GM21390 (cell line): Measurements from ENCODE around the gene OR10R2.
"Not testable (repeated sequence)": the region's sequence is repeated elsewhere in the genome, so short reads cannot be mapped to it uniquely, and the experiment has no call there.

ENCODE experiments used
- ATAC-seq: cut with Tn5 transposase; IDR thresholded peaks from one replicate; pipeline ENCODE4 v1.9.1; 2021; ENCODE audit not compliant: unreplicated experiment

OR10R2 gene, protein sequence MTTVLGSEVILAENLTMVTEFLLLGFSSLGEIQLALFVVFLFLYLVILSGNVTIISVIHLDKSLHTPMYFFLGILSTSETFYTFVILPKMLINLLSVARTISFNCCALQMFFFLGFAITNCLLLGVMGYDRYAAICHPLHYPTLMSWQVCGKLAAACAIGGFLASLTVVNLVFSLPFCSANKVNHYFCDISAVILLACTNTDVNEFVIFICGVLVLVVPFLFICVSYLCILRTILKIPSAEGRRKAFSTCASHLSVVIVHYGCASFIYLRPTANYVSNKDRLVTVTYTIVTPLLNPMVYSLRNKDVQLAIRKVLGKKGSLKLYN

GRCh38 chr1:158471920-158472319, at the start of gene OR10R2:
OR10R2 (plus strand) TSS chr1:158472220; CDS start chr1:158472326, 106 bp downstream.
- no peak for ATAC-seq

DNA sequence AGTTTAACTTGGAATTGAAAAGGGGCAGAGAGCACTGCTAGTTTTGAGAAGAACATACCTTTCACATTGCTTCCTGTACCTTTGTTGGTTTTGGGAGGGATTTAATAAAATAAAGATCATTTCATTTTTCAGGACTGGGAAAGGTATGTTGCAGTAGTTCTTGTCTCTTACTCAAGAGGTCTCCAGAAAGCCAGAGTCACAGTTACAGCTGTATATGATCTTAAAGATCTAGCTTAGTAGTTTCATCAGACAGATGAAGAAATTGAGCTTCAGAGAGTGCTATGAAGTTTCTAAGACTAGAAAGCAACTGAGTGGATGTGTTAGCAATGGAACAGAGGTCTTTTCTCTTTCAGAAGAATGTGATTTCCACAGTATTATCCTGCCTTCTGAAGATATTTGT, 47.0 kb upstream of the OR10R2 start:
- no peak for ATAC-seq

DNA sequence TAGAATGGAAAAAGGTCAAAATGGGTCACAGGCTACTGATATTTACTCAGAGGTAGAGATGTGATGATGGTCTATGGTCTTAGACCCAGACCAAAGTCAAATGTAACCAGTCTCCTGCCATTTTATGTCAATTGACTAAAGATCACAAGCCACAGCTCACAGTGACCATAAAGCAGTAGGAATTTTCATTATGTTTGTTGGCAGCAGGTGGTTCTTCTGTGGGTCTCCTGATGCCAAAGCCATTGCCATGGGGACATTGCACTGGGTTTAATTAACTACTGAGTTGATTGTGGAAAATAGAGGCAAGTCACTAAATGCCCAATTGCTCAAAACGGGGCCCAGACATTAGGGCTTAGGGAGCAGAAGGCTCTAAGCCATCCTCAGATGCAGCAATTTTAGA, 45.9 kb upstream of the OR10R2 start, which contains the start of gene OR10K2:
Gene OR10K2, minus strand, starts transcription at position 101 of the 400 bp plus-strand sequence. CDS start 5,371 bp downstream, outside the sequence.
- no peak for ATAC-seq

- ATAC-seq = not testable (repeated sequence)
Measured at GRCh38 chr1:158430163-158430562, 41.9 kb upstream of the OR10R2 start.

DNA sequence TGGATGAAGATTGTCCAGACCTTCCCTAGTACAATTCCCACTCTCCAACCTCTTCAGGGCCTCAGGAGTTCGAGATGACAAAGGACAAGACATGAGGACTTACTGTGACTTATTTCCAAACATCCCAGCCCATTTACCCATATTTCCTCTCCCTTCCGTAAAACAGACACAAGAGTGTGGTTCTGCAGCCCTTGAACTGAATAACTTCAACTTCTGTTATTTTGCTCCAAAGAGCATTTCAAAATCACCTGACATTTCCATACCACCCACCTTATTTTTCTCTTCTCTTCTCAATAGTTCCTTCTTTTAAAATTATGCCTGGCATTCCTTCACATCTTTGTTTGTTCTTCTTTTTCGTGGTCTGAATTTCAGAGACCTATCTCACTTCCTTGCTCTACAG, 37.3 kb upstream of the OR10R2 start:
- no peak for ATAC-seq

- ATAC-seq = no peak
Measured at GRCh38 chr1:158445376-158445775, 26.6 kb upstream of the OR10R2 start.

DNA sequence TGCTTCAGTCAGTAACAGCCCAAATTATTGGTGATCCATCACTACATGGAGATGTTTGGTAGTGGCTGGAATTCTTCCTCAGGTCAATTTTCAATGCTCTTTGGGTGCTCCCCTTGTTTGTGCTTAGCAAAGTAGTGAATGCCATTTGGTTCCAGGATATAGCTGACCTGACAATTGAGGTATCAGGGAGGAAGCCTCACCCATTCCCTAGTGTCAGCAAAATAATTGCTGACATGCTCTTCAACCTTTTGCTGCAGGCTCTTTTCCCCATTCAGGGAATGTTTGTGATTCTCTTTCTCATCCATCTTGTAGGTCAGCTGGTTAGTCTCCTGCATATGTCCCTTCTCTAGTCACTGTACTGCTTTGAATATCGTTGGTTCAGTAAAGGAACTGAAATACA, 17.5 kb upstream of the OR10R2 start:
- ATAC-seq = no peak

DNA sequence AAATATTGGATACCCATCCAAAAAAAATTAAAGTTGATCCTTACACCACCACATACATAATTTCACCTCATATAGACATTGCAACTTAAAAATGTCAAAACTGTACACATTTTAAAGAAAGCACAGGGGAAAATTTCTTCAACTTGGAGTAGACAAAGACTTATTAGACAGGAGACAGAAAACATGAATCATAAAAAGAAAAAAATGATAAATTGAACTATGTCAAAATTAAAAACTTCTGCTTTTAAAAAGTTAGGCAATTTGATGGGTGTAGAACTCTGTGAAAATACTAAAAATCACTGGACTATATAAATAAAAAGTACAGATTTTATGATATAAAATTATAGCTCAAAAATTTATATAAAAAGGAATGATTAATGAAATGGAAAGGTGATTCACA, 14.8 kb upstream of the OR10R2 start:
- no peak for ATAC-seq

- ATAC-seq = no peak
Measured at GRCh38 chr1:158458263-158458662, 13.8 kb upstream of the OR10R2 start.

DNA sequence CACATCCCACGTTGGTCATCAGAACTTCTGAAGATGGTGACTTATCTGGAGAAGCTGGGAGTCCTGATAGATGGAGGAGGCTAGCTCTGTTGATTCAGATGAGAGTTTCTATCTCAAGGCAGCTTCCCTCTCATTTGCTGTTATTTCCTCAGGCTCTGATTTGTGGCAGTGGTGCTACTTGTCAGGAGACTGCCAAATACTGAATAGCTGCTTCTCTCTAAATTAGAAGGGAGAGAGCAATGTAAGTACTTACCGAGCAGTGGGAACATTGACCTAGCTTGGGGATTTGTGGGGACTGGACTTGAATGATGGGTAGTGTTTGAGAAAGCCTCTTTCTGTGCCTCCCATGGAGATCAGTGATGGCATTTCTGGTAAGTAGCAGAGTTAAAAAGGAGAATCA, 10.5 kb upstream of the OR10R2 start, which contains the start of gene OR10K1:
Gene OR10K1, plus strand, starts transcription at position 301 of the 400 bp plus-strand sequence. CDS start 3,728 bp downstream, outside the sequence.
- no peak for ATAC-seq

GRCh38 chr1:158485455-158485854, 13.4 kb downstream of the OR10R2 start:
- no peak for ATAC-seq

DNA sequence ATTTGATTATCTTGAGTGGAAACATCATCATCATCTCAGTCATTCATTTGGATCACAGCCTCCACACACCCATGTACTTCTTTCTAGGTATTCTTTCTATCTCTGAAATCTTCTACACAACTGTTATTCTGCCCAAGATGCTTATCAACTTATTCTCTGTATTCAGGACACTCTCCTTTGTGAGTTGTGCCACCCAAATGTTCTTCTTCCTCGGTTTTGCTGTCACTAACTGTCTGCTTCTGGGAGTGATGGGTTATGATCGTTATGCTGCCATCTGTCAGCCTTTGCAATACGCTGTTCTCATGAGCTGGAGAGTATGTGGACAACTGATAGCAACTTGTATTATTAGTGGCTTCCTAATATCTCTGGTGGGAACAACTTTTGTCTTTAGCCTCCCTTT, 19.3 kb downstream of the OR10R2 start:
- no peak for ATAC-seq

DNA sequence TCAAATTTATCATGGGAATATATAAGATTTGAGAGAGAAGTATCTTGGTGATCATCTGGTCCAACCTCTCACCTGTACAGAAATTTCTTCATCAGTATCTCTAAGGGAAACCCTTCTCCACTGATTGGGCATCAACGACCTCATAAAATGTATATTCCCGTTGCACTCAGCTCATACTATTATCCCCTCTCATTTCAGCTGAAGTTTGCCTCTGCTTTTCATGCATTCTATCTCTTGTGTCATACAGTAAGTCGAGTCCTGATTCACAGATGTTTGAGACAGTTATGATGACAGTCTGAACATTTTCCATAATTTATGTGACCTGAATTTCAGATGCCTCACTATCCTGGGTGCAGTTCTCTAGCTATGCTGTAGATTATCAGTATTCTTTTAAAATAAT, 21.0 kb downstream of the OR10R2 start:
- ATAC-seq = no peak

DNA sequence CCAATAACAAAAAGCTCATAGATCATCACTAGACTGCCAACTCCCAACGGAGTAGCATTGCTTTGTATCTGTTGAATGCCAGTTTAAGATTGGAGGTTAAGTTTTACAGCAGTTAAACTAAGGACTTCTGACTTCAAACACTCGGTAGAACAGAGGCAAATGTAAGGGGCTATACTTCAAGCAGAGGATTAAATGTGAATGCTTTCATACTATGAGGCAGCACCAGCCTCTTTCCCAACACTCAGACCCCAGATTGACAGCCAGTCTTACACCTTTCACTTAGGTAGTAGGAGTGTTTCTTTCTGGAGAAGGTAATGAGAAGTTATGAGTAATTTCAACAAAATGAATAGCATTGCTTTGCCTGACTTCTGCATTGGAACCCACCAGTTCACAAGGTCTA, 22.8 kb downstream of the OR10R2 start:
- no peak for ATAC-seq

DNA sequence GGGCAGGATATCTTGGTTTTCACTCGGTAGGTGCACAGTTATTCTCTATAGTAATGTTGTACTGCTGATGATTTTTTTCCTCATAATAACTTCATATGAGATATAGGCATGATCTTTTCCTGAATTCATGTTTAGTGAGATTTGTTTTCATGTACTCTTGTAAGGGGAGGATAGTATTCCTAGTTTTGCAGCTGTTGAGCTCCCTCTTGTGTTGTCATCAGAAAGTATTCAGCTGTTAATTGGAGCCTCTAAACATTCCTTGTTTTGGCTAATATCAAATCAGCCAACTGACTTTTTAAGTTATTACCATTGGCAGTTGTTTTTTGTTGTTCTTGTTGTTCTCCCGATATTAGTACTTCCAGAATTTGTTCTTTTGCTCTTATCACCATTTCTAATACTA, 24.4 kb downstream of the OR10R2 start:
- ATAC-seq = no peak

- no peak for ATAC-seq
Measured at GRCh38 chr1:158506369-158506987, 34.5 kb downstream of the OR10R2 start.

DNA sequence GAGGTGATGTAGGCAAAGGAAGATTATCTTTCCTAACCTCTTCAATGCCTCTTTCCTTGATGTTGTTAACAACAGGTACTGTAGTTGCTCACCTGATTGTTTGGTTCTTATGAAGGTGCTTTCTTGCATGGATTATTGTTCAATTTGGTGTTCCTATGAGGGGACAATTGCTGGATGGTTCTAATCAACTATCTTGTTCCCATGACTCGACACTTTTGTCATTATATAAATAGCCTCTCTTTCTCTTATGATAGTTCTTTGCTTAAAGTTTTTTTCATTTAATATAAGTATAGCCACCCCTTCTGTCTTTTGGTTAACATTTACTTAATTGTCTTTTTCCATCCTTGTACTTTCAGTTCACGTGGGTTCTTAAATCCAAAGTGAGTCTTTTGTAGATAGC, 35.5 kb downstream of the OR10R2 start:
- ATAC-seq = no peak

DNA sequence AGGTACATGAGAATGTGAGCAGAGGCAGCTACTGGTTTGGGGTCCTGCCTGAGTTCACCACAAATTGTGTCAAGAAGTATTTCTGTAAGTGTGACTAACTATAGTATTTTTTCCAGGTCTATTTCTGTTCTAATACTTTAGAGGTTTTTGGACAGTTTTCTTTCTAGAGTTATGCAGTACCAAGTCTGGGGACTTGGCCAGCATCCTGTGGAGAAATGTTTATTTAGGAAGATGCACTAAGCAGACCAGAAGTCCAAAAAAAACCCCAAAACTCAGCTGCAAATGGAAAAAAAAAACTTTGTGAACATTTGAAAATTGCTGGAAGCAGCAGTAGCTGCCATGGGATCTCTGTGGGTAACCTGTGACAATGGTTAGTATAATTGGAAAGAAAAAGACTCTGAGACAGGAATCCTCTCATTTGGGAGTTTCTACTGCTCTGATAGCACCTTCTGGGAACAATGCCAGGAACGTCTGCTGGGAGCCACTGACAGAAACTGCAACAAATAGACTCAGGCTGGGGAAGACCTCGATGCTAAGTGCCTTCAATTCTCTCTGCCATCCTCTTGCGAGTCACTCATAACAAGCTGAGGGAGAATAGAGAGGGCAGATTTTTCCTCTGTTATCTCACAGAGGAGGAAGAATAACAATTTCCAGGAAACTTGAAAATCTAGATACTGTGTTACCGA, 37.6 kb downstream of the OR10R2 start:
- ATAC-seq = no peak

GRCh38 chr1:158516966-158517365, 44.9 kb downstream of the OR10R2 start:
- ATAC-seq = no peak

DNA sequence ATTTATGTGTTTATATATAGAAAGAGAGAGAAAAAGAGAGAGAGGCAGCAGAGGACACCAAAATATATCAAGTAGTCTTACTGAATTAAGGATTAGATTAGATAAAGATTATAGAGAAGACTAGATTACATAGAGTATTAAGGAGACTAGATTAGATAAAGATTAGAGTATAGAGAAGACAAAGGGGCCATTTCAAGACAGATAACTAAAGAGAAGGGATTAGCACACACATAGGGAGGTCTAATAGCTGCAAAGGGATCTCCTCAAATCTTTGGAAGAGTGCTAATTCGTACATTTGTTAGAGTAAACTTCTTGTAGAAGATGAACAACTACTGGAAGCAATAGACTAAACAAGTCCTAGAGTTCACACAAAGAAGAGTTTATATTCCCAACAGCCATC, 48.0 kb downstream of the OR10R2 start:
- ATAC-seq = no peak

DNA sequence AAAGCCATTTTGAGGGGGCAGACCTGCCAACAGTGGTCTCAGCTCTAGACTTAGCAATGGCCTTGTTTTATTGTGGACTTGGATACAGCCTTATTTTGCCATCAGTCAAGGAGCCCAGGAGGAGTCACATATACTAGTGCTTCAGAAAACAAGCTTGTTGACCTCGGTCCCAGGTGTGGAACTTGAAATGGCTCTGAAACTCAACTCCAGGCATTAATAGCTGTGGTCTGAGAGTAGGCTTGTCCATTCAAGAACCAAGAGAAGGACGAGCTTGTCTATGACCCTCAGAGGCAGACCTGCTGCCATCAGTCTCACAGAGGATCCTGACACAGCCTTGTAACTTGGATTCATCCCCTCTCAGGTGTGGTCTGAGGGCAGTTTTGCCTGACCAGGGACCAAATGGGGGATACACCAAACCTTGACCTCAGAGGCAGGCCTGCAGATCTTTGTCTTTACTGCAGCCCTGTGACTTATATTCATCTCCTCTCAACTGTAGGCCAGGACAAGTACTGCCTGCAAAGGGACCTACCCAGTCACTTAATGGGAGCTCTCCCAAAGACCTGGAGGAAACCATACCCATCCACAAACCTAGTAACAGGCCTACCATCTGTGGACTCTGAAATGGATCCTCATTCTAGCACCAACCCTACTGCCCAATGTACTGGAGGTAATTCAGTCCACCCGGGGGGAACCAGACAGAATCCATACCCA, 49.1 kb downstream of the OR10R2 start:
- no peak for ATAC-seq
